ENCODE results near the gene PIP4K2A. TPM values are rescaled to one million over a fixed set of nuclear protein-coding genes. Genes with fewer than 3 reads are reported as not detected.

The PIP4K2A gene
- total RNA-seq, 1 donor from 2014 or later, result 13.9 TPM

GRCh38 chr10:22491931-22492615 lies 222.3 kb downstream of the PIP4K2A start:
- intact Hi-C loops (cut with DNase I), result no loop called here
- ATAC-seq (ENCODE audit: poor library complexity) (no peak), DNase-seq (no peak)

DNA sequence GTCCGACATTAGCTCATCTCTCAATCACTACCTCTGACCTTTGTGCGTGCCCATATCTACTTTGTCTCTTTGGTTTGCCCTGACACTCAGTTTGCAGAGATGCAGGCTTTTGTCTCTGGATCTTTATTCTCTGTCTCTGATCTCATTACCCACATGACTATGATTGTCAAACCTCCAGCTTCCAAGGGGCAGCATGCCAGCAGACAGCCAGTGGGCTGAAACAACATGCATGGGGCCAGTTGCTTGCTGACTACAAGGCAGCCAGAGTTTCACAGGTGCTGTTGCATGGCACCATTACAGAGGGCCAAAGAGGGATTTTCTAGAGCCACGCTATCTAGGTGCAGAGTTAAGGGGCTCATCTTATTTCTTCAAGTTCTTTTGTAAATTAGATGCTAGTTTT lies 222.9 kb downstream of the PIP4K2A start:
- no peak for ATAC-seq (ENCODE audit: poor library complexity)
- intact Hi-C loops (cut with DNase I), result no loop called here
- DNase-seq, result no peak

DNA sequence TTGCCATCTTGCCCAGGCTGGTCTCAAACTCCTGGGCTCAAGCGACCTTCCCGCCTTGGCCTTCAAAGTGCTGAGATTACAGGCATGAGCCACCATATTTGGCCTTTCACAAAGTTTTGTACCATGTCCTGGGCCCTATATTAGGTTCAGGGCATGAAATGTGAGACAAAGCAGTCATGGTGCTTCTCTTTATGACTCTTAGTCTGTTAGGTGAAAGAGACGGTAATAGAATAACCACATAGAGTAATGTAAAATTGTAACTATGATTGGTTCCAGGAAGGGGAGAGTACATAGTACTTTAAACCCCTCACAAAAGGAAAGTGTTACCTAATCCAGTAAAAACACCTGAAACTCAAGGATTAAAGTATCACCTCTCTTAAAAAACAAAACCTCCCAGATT lies 224.4 kb downstream of the PIP4K2A start:
- no peak for ATAC-seq (ENCODE audit: poor library complexity)

DNA sequence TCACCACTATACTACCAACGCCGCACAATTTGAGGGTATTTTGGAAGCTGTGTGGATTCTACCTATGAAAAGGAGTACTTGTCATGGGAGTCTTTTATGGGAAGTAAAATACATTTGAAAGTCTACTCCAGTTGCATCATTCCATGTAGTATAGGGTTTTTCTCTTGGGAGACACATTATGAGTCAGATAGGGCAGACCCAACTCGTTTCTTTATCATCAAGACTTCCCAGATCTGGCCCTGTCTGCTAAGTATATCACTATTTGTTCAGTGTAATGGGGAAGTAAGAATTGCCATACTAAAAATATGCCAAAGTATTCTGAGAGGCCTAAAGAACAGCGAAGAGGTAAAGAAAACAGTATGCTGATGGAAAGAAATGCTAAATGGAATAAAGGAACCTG lies 224.9 kb downstream of the PIP4K2A start:
- ATAC-seq (ENCODE audit: poor library complexity) (no peak), DNase-seq (no peak)
- intact Hi-C loops (cut with DNase I), result no loop called here

More for the DNA sequence above, 224.4 kb downstream of the PIP4K2A start:
- intact Hi-C loops (cut with DNase I), result no loop called here
- no peak for DNase-seq

DNA sequence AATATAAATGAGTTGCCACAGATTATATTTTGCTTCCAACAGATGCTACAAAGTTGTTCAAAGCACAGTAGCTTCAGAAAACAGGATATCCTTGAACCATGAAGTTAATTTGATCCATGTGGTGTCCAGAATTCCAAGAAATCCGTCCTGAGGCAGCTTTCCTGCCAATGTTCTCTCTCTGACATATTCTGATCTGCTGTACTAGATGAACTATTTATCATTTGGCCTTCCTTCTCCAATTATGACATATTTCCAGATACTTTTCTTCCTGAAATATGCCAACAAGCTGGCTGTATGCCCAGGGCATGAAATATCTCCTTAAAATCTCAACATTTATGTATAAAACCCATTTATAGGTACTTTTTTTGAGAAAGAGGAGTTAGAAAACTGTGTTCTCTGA lies 227.9 kb downstream of the PIP4K2A start:
- ATAC-seq (ENCODE audit: poor library complexity) (no peak), DNase-seq (no peak)
- intact Hi-C loops (cut with DNase I), result no loop called here

Other genes starting within 250 kb of the PIP4K2A start
- not detected for gene ARMC3, start 213.5 kb upstream of the PIP4K2A start, total RNA-seq

All from Right ventricle myocardium superior (tissue), 1 donor.